SU-DHL-6 (cell line): ENCODE measurements around the gene SNHG17.

Experiments
- H2AFZ ChIP-seq: fragments of 200-600 bp; sonication (generic); 2 replicates; pipeline ENCODE4 v1.6.1; 2014; ENCODE audit warnings: low read depth, mild to moderate bottlenecking, moderate library complexity, mixed read lengths, antibody characterized with exemption, low read length; ENCODE audit not compliant: severe bottlenecking
- H3F3A ChIP-seq: fragments of 200-600 bp; shearing (Covaris generic); 2 replicates; pipeline ENCODE4 v1.6.0; 2016; ENCODE audit warnings: antibody characterized with exemption, mild to moderate bottlenecking; ENCODE audit not compliant: insufficient read depth
- H3K27ac ChIP-seq: fragments of 200-600 bp; sonication (generic); 2 replicates; pipeline ENCODE4 v1.5.1; 2016; ENCODE audit warnings: low read depth, mild to moderate bottlenecking, low read length, moderate library complexity, mixed read lengths
- H3K27me3 ChIP-seq: fragments of 200-600 bp; sonication (generic), shearing (Covaris generic); 2 replicates; pipeline ENCODE4 v1.6.0; 2014; ENCODE audit warnings: mild to moderate bottlenecking, low read length
- H3K36me3 ChIP-seq: fragments of 200-600 bp; sonication (generic); 2 replicates; pipeline ENCODE4 v1.6.1; 2014; ENCODE audit warnings: mild to moderate bottlenecking, low read length, mixed read lengths
- H3K4me2 ChIP-seq: fragments of 300-600, 200-600 bp; shearing (Covaris generic), sonication (generic); 2 replicates; pipeline ENCODE4 v1.6.0; 2014; ENCODE audit warnings: low read length, low read depth, mild to moderate bottlenecking; ENCODE audit not compliant: poor library complexity, severe bottlenecking
- H3K4me3 ChIP-seq: fragments of 200-600 bp; sonication (generic); 2 replicates; pipeline ENCODE4 v1.5.1; 2014; ENCODE audit warnings: antibody characterized with exemption, low read length, mild to moderate bottlenecking, mixed read lengths; ENCODE audit not compliant: insufficient read depth, poor library complexity, severe bottlenecking
- H3K79me2 ChIP-seq: fragments of 200-600 bp; sonication (generic); 2 replicates; pipeline ENCODE4 v1.6.1; 2014; ENCODE audit warnings: mild to moderate bottlenecking, low read length, moderate library complexity; ENCODE audit not compliant: insufficient read depth
- H3K9ac ChIP-seq: fragments of 200-600 bp; sonication (generic); 2 replicates; pipeline ENCODE4 v1.7.0; 2014; ENCODE audit warnings: mild to moderate bottlenecking, low read length
- H3K9me2 ChIP-seq: fragments of 200-600 bp; sonication (generic); replicated peaks from 2 replicates; pipeline ENCODE4 v1.6.1; 2014; ENCODE audit warnings: low read length; ENCODE audit not compliant: insufficient read depth
- H3K9me3 ChIP-seq: fragments of 200-600 bp; sonication (generic); 2 replicates; pipeline ENCODE4 v1.6.1; 2014; ENCODE audit warnings: low read length, mixed read lengths; ENCODE audit not compliant: insufficient read depth
- H4K20me1 ChIP-seq: fragments of 200-600 bp; sonication (generic); 2 replicates; pipeline ENCODE4 v1.6.1; 2014; ENCODE audit warnings: low read depth, mild to moderate bottlenecking, antibody characterized with exemption, low read length, moderate library complexity, mixed read lengths
- EZH2phosphoT487 ChIP-seq: fragments of 200-600 bp; sonication (generic), shearing (Covaris generic); conservative IDR thresholded peaks from 2 replicates; pipeline ENCODE4 v1.6.1; 2018; ENCODE audit warnings: mild to moderate bottlenecking, antibody characterized with exemption, low read length, moderate library complexity, mixed read lengths
- TF ChIP-seq, protein P1 (sequence below): fragments of 200-600 bp; sonication (generic); IDR thresholded peaks from one replicate; pipeline ENCODE4 v1.5.1; 2017; ENCODE audit warnings: antibody characterized with exemption, mild to moderate bottlenecking, low read length, moderate library complexity; ENCODE audit not compliant: insufficient read depth, poor library complexity, severe bottlenecking

SNHG17 gene

DNA sequence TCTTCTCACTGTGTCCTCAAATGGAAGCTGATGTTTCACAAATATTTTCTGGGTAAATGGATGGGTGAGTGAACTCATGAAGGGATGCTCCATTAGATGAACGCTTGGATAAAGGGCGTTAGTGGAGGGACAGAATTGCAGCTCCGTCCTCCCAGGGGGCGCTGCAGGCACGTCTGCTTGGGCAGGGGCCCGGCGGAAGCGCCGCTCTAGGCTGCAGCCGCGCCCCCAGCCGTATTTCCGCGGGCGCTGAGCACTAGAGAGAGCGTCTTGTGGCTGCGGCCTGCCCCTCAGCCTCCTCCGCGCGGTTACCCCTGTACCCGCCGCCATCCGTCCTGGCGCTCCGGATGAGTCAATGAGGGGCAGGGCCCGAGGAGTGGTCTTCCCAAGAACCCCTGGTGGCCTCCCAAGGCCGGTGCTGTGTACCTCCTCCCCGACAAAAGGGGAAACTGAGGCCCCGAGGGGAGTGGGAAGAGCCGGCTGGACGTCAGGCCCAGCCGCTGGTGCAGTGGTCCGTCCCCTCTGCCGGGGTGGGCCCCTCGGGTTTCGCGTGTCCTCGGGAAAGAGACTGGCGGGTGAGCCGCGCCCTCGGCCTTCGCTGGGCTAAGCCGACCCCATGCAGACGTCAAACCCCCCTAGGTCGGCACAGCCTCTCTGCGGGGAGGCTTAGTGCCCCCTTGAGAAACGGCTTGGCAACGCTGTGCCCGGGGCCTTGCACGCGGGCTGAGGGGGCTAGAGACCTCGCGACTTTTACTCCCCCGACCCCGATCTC, 11.5 kb upstream of the SNHG17 start:
- H3K9ac ChIP-seq: peak overlapping the region; percentile 88
- H2AFZ ChIP-seq: peak overlapping the region; percentile 83
- no peaks in the 10 kb centered on the region for H3K9me3 ChIP-seq
- no peak for TF ChIP-seq EZH2phosphoT487
- TF ChIP-seq, protein P1, sequence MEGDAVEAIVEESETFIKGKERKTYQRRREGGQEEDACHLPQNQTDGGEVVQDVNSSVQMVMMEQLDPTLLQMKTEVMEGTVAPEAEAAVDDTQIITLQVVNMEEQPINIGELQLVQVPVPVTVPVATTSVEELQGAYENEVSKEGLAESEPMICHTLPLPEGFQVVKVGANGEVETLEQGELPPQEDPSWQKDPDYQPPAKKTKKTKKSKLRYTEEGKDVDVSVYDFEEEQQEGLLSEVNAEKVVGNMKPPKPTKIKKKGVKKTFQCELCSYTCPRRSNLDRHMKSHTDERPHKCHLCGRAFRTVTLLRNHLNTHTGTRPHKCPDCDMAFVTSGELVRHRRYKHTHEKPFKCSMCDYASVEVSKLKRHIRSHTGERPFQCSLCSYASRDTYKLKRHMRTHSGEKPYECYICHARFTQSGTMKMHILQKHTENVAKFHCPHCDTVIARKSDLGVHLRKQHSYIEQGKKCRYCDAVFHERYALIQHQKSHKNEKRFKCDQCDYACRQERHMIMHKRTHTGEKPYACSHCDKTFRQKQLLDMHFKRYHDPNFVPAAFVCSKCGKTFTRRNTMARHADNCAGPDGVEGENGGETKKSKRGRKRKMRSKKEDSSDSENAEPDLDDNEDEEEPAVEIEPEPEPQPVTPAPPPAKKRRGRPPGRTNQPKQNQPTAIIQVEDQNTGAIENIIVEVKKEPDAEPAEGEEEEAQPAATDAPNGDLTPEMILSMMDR: peak; percentile 92
- no peaks in the 10 kb centered on the region for H3K9me2 ChIP-seq
- H3K79me2 ChIP-seq: peaks cover 7% of the 10 kb centered on the region; the same call in 1 of the 2 replicates
- no peaks in the 10 kb centered on the region for H3K27me3 ChIP-seq
- H3K4me3 ChIP-seq: peak overlapping the region; percentile 72
- peak overlapping the region; percentile 67 for H3K4me2 ChIP-seq
- peak overlapping the region; percentile 45; the same call in 1 of the 2 replicates for H3K27ac ChIP-seq
- no peaks in the 10 kb centered on the region for H3F3A ChIP-seq
- H3K36me3 ChIP-seq: no peaks in the 10 kb centered on the region
- no peaks in the 10 kb centered on the region for H4K20me1 ChIP-seq

GRCh38 chr20:38445901-38446425, 10.8 kb upstream of the SNHG17 start:
- Histone ChIP-seq H4K20me1 (no peaks in the 10 kb centered on the region), H3K36me3 (no peaks in the 10 kb centered on the region), H3K4me3 (peak overlapping the region; percentile 10), H3K27me3 (no peaks in the 10 kb centered on the region), H2AFZ (peak overlapping the region; percentile 83), H3K79me2 (peaks cover 7% of the 10 kb centered on the region; the same call in 1 of the 2 replicates), H3K9me3 (no peaks in the 10 kb centered on the region), H3K9me2 (no peaks in the 10 kb centered on the region), H3K9ac (no peak overlapping the region), H3K27ac (no peak overlapping the region), H3K4me2 (peak overlapping the region; percentile 22), H3F3A (no peaks in the 10 kb centered on the region)
- TF ChIP-seq EZH2phosphoT487: no peak
- TF ChIP-seq, protein P1: no peak

DNA sequence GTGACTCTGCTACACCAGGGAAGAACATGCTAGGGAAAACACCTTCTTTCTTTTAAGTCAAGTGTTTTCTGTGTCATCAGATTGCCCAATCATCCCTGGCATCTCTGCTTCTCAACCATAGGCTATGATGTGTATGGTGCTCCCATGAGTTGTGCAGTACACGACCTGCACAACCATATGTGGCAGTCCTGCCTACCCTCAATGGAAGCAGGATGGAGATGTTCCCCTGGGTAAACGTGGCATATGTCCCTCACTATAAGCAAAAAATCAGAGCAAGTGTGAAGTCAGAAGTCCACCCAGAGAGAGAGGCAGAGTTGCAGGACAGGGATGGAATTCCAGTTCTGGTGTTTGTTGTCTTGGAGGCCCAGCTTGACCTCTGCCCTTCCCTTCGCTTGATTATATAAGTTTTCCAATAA, 10.3 kb upstream of the SNHG17 start:
- no peaks in the 10 kb centered on the region for H3K9me2 ChIP-seq
- H3K9me3 ChIP-seq: no peaks in the 10 kb centered on the region
- no peaks in the 10 kb centered on the region for H4K20me1 ChIP-seq
- no peak for TF ChIP-seq EZH2phosphoT487
- TF ChIP-seq, protein P1: no peak
- no peak overlapping the region for H3K4me3 ChIP-seq
- peaks cover 7% of the 10 kb centered on the region; the same call in 1 of the 2 replicates for H3K79me2 ChIP-seq
- H3K36me3 ChIP-seq: no peaks in the 10 kb centered on the region
- H3K9ac ChIP-seq: no peak overlapping the region
- H3F3A ChIP-seq: no peaks in the 10 kb centered on the region
- no peak overlapping the region for H3K4me2 ChIP-seq
- H3K27ac ChIP-seq: no peak overlapping the region
- H3K27me3 ChIP-seq: no peaks in the 10 kb centered on the region
- peak overlapping the region; percentile 83 for H2AFZ ChIP-seq
